BLaER1 treated with 17β-estradiol and CSF1 and Interleukin-3, amounts not matched to agents 10 nM and 100 nM (cell line): ENCODE data around the gene LMO3.

ENCODE experiments used
- H3K27ac ChIP-seq, 11 experiments: shearing (Covaris generic); formaldehyde crosslinking; 2 replicates each; pipeline ENCODE4 v1.8.1; 2022
- H3K27me3 ChIP-seq, 11 experiments: shearing (Covaris generic); formaldehyde crosslinking; 2 replicates each; pipeline ENCODE4 v1.8.1; 2022
- H3K36me3 ChIP-seq, 11 experiments: shearing (Covaris generic); formaldehyde crosslinking; 2 replicates each; pipeline ENCODE4 v1.8.1; 2022
- H3K4me1 ChIP-seq, 10 experiments: shearing (Covaris generic); formaldehyde crosslinking; 2 replicates each; pipeline ENCODE4 v1.8.1; 2022
- H3K4me2 ChIP-seq, 11 experiments: shearing (Covaris generic); formaldehyde crosslinking; 2 replicates each; pipeline ENCODE4 v1.8.1; 2022
- H3K4me3 ChIP-seq, 10 experiments: shearing (Covaris generic); formaldehyde crosslinking; 2 replicates each; pipeline ENCODE4 v1.8.1; 2022
- H3K9ac ChIP-seq, 11 experiments: shearing (Covaris generic); formaldehyde crosslinking; 2 replicates each; pipeline ENCODE4 v1.8.1; 2022
- H3K9me3 ChIP-seq, 11 experiments: shearing (Covaris generic); formaldehyde crosslinking; replicated peaks in 1 of 11; 2 replicates each; pipeline ENCODE4 v1.8.1; 2022
- H4K20me1 ChIP-seq, 11 experiments: shearing (Covaris generic); formaldehyde crosslinking; 2 replicates each; pipeline ENCODE4 v1.8.1; 2022
- Cebpa-rat ChIP-seq, 11 experiments: shearing (Covaris generic); IDR thresholded peaks; 2 replicates each; pipeline ENCODE4 v1.8.1; 2022

LMO3 gene

GRCh38 chr12:16603916-16604575 lies 1.9 kb downstream of the LMO3 start:
- Histone ChIP-seq H4K20me1 (no peaks in the 10 kb centered on the region), H3K4me2 (no peak overlapping the region), H3K4me3 (no peak overlapping the region), H3K36me3 (no peaks in the 10 kb centered on the region), H3K4me1 (no peaks in the 10 kb centered on the region), H3K27ac (no peak overlapping the region), H3K9ac (no peak overlapping the region), H3K27me3 (peaks cover 37 to 61% (median 53%) of the 10 kb centered on the region in 11 experiments), H3K9me3 (0 out of 22 replicates have a peak, but pooled peaks cover 0 to 6% (median 0%) of the 10 kb centered on the region in 11 experiments)
- TF ChIP-seq Cebpa-rat (IDR thresholded peaks at IDR 0.05), result no peak

GRCh38 chr12:16603260-16603915 lies 2.6 kb downstream of the LMO3 start:
- Histone ChIP-seq H3K27ac (no peak overlapping the region), H4K20me1 (no peaks in the 10 kb centered on the region), H3K4me3 (no peak overlapping the region), H3K9ac (no peak overlapping the region), H3K27me3 (peaks cover 37 to 54% (median 47%) of the 10 kb centered on the region in 11 experiments), H3K9me3 (0 out of 22 replicates have a peak, but pooled peaks cover 0 to 6% (median 0%) of the 10 kb centered on the region in 11 experiments), H3K4me2 (no peak overlapping the region), H3K4me1 (no peaks in the 10 kb centered on the region), H3K36me3 (no peaks in the 10 kb centered on the region)
- TF ChIP-seq Cebpa-rat (IDR thresholded peaks at IDR 0.05), result no peak

GRCh38 chr12:16602412-16602811 lies 3.5 kb downstream of the LMO3 start:
- Histone ChIP-seq H3K27me3 (peaks cover 31 to 44% (median 39%) of the 10 kb centered on the region in 11 experiments), H3K36me3 (no peaks in the 10 kb centered on the region), H3K4me1 (no peaks in the 10 kb centered on the region), H3K4me3 (no peak overlapping the region), H3K9me3 (0 out of 22 replicates have a peak, but pooled peaks cover 0 to 6% (median 0%) of the 10 kb centered on the region in 11 experiments), H3K4me2 (no peak overlapping the region), H3K27ac (no peak overlapping the region), H3K9ac (no peak overlapping the region), H4K20me1 (no peaks in the 10 kb centered on the region)
- no peak for TF ChIP-seq Cebpa-rat (IDR thresholded peaks at IDR 0.05)

GRCh38 chr12:16600525-16600924 lies 5.4 kb downstream of the LMO3 start:
- Histone ChIP-seq H3K27ac (no peak overlapping the region), H3K9me3 (no peaks in the 10 kb centered on the region), H3K27me3 (peaks cover 12 to 25% (median 20%) of the 10 kb centered on the region in 11 experiments), H3K4me1 (no peaks in the 10 kb centered on the region), H3K4me3 (no peak overlapping the region), H3K4me2 (no peak overlapping the region), H3K36me3 (no peaks in the 10 kb centered on the region), H3K9ac (no peak overlapping the region), H4K20me1 (no peaks in the 10 kb centered on the region)
- TF ChIP-seq Cebpa-rat (IDR thresholded peaks at IDR 0.05), result no peak

GRCh38 chr12:16599081-16599480 lies 6.9 kb downstream of the LMO3 start:
- no peaks in the 10 kb centered on the region for H4K20me1 ChIP-seq
- H3K4me1 ChIP-seq, result no peaks in the 10 kb centered on the region
- H3K27me3 ChIP-seq, result peaks cover 0 to 11% (median 7%) of the 10 kb centered on the region in 11 experiments; a peak in 16 of 22 replicates
- H3K27ac ChIP-seq, result no peak overlapping the region
- no peak overlapping the region for H3K4me3 ChIP-seq
- no peak overlapping the region for H3K9ac ChIP-seq
- H3K9me3 ChIP-seq, result no peaks in the 10 kb centered on the region
- no peaks in the 10 kb centered on the region for H3K36me3 ChIP-seq
- H3K4me2 ChIP-seq, result no peak overlapping the region
- TF ChIP-seq Cebpa-rat (IDR thresholded peaks at IDR 0.05), result no peak

GRCh38 chr12:16594797-16595196 lies 11.2 kb downstream of the LMO3 start:
- H3K27me3 ChIP-seq, result no peaks in the 10 kb centered on the region
- H3K4me1 ChIP-seq, result no peaks in the 10 kb centered on the region
- no peak for TF ChIP-seq Cebpa-rat (IDR thresholded peaks at IDR 0.05)
- no peaks in the 10 kb centered on the region for H3K9me3 ChIP-seq
- no peaks in the 10 kb centered on the region for H3K36me3 ChIP-seq
- H3K4me2 ChIP-seq, result no peak overlapping the region
- H3K4me3 ChIP-seq, result no peak overlapping the region
- H3K27ac ChIP-seq, result no peak overlapping the region
- H4K20me1 ChIP-seq, result no peaks in the 10 kb centered on the region
- H3K9ac ChIP-seq, result no peak overlapping the region

- Histone ChIP-seq H3K36me3 (no peaks in the 10 kb centered on the region), H3K9ac (no peak overlapping the region), H3K4me3 (no peak overlapping the region), H4K20me1 (no peaks in the 10 kb centered on the region), H3K27ac (no peak overlapping the region), H3K4me2 (no peak overlapping the region), H3K9me3 (no peaks in the 10 kb centered on the region), H3K27me3 (no peaks in the 10 kb centered on the region), H3K4me1 (no peaks in the 10 kb centered on the region)
- no peak for TF ChIP-seq Cebpa-rat (IDR thresholded peaks at IDR 0.05)
Observed at GRCh38 chr12:16593546-16593945, 12.4 kb downstream of the LMO3 start.

- H3K4me1 ChIP-seq, result no peaks in the 10 kb centered on the region
- no peaks in the 10 kb centered on the region for H3K9me3 ChIP-seq
- H3K4me3 ChIP-seq, result no peak overlapping the region
- no peak overlapping the region for H3K27ac ChIP-seq
- H3K9ac ChIP-seq, result no peak overlapping the region
- H3K4me2 ChIP-seq, result no peak overlapping the region
- no peaks in the 10 kb centered on the region for H4K20me1 ChIP-seq
- no peak for TF ChIP-seq Cebpa-rat (IDR thresholded peaks at IDR 0.05)
- H3K27me3 ChIP-seq, result no peaks in the 10 kb centered on the region
- H3K36me3 ChIP-seq, result no peaks in the 10 kb centered on the region
Observed at GRCh38 chr12:16590645-16591044, 15.3 kb downstream of the LMO3 start.

GRCh38 chr12:16588812-16589211 lies 17.1 kb downstream of the LMO3 start:
- no peaks in the 10 kb centered on the region for H3K27me3 ChIP-seq
- no peaks in the 10 kb centered on the region for H3K9me3 ChIP-seq
- H3K36me3 ChIP-seq, result no peaks in the 10 kb centered on the region
- H3K9ac ChIP-seq, result no peak overlapping the region
- H3K4me3 ChIP-seq, result no peak overlapping the region
- H3K27ac ChIP-seq, result no peak overlapping the region
- H3K4me1 ChIP-seq, result no peaks in the 10 kb centered on the region
- H3K4me2 ChIP-seq, result no peak overlapping the region
- H4K20me1 ChIP-seq, result no peaks in the 10 kb centered on the region
- TF ChIP-seq Cebpa-rat (IDR thresholded peaks at IDR 0.05), result no peak

GRCh38 chr12:16587514-16587913 lies 18.4 kb downstream of the LMO3 start:
- H3K9ac ChIP-seq, result no peak overlapping the region
- no peak overlapping the region for H3K4me2 ChIP-seq
- H3K4me3 ChIP-seq, result no peak overlapping the region
- H3K27ac ChIP-seq, result no peak overlapping the region
- no peaks in the 10 kb centered on the region for H3K4me1 ChIP-seq
- no peak for TF ChIP-seq Cebpa-rat (IDR thresholded peaks at IDR 0.05)
- H3K36me3 ChIP-seq, result no peaks in the 10 kb centered on the region
- H3K9me3 ChIP-seq, result no peaks in the 10 kb centered on the region
- H3K27me3 ChIP-seq, result no peaks in the 10 kb centered on the region
- no peaks in the 10 kb centered on the region for H4K20me1 ChIP-seq
